ENCODE results near the gene PHLPP1.
"Not testable (repeated sequence)": the region's sequence is repeated elsewhere in the genome, so short reads cannot be mapped to it uniquely, and the experiment has no call there.

- TF ChIP-seq, protein P1, sequence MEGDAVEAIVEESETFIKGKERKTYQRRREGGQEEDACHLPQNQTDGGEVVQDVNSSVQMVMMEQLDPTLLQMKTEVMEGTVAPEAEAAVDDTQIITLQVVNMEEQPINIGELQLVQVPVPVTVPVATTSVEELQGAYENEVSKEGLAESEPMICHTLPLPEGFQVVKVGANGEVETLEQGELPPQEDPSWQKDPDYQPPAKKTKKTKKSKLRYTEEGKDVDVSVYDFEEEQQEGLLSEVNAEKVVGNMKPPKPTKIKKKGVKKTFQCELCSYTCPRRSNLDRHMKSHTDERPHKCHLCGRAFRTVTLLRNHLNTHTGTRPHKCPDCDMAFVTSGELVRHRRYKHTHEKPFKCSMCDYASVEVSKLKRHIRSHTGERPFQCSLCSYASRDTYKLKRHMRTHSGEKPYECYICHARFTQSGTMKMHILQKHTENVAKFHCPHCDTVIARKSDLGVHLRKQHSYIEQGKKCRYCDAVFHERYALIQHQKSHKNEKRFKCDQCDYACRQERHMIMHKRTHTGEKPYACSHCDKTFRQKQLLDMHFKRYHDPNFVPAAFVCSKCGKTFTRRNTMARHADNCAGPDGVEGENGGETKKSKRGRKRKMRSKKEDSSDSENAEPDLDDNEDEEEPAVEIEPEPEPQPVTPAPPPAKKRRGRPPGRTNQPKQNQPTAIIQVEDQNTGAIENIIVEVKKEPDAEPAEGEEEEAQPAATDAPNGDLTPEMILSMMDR (IDR thresholded peaks at IDR 0.05): not testable (repeated sequence)
- TF ChIP-seq POLR2A (IDR thresholded peaks at IDR 0.05): not testable (repeated sequence)
Measured at GRCh38 chr18:62709908-62710307, 5.4 kb upstream of the PHLPP1 start.
